ENCODE results near the gene SHISAL1. TPM values are rescaled to one million over a fixed set of nuclear protein-coding genes. Genes with fewer than 3 reads are reported as not detected.

Gene SHISAL1
- total RNA-seq, 1 donor from 2014 or later: 7.5 TPM

- no peak overlapping the region for H3K4me3 Mint-ChIP-seq (ENCODE audit: unreplicated experiment)
- H3K27me3 Mint-ChIP-seq (ENCODE audit: low read depth): peaks cover 9% of the 10 kb centered on the region
- H3K9me3 Mint-ChIP-seq (ENCODE audit: low read depth): no peaks in the 10 kb centered on the region
- H3K27ac Mint-ChIP-seq (ENCODE audit: unreplicated experiment): no peak overlapping the region
- H3K36me3 Mint-ChIP-seq (ENCODE audit: low read depth): no peaks in the 10 kb centered on the region
- no peak for DNase-seq (ENCODE audit: low spot score)
- TF ChIP-seq CTCF (IDR thresholded peaks at IDR 0.05): no peak
- peaks cover 11% of the 10 kb centered on the region for H3K4me1 Mint-ChIP-seq (ENCODE audit: low read depth)
Observed at GRCh38 chr22:44317886-44318637, 5.3 kb upstream of the SHISAL1 start.

- Mint-ChIP-seq H3K36me3 (ENCODE audit: low read depth) (no peaks in the 10 kb centered on the region), H3K4me3 (ENCODE audit: unreplicated experiment) (no peak overlapping the region), H3K9me3 (ENCODE audit: low read depth) (no peaks in the 10 kb centered on the region), H3K4me1 (ENCODE audit: low read depth) (peaks cover 21% of the 10 kb centered on the region), H3K27me3 (ENCODE audit: low read depth) (peaks cover 4% of the 10 kb centered on the region), H3K27ac (ENCODE audit: unreplicated experiment) (no peak overlapping the region)
- no peak for DNase-seq (ENCODE audit: low spot score)
- TF ChIP-seq CTCF (IDR thresholded peaks at IDR 0.05): no peak
Observed at GRCh38 chr22:44317123-44317444, 4.3 kb upstream of the SHISAL1 start.

GRCh38 chr22:44316393-44317122 is 3.8 kb upstream of the SHISAL1 start:
- Mint-ChIP-seq H3K4me3 (ENCODE audit: unreplicated experiment) (no peak overlapping the region), H3K27ac (ENCODE audit: unreplicated experiment) (no peak overlapping the region), H3K36me3 (ENCODE audit: low read depth) (no peaks in the 10 kb centered on the region), H3K4me1 (ENCODE audit: low read depth) (peaks cover 26% of the 10 kb centered on the region), H3K9me3 (ENCODE audit: low read depth) (no peaks in the 10 kb centered on the region), H3K27me3 (ENCODE audit: low read depth) (peaks cover 4% of the 10 kb centered on the region)
- DNase-seq (ENCODE audit: low spot score): no peak
- TF ChIP-seq CTCF (IDR thresholded peaks at IDR 0.05): no peak

- Mint-ChIP-seq H3K27me3 (ENCODE audit: low read depth) (peaks cover 2% of the 10 kb centered on the region), H3K4me1 (ENCODE audit: low read depth) (peaks cover 42% of the 10 kb centered on the region), H3K27ac (ENCODE audit: unreplicated experiment) (no peak overlapping the region), H3K36me3 (ENCODE audit: low read depth) (no peaks in the 10 kb centered on the region), H3K4me3 (ENCODE audit: unreplicated experiment) (no peak overlapping the region), H3K9me3 (ENCODE audit: low read depth) (no peaks in the 10 kb centered on the region)
- no peak for DNase-seq (ENCODE audit: low spot score)
- peak; percentile 10 for TF ChIP-seq CTCF (IDR thresholded peaks at IDR 0.05)
Observed at GRCh38 chr22:44314425-44315067, 1.8 kb upstream of the SHISAL1 start.

GRCh38 chr22:44313385-44314006 is 745 bp upstream of the SHISAL1 start:
- no peak overlapping the region for H3K27ac Mint-ChIP-seq (ENCODE audit: unreplicated experiment)
- H3K4me3 Mint-ChIP-seq (ENCODE audit: unreplicated experiment): no peak overlapping the region
- no peak for DNase-seq (ENCODE audit: low spot score)

More at GRCh38 chr22:44313385-44314006, 745 bp upstream of the SHISAL1 start:
- no peaks in the 10 kb centered on the region for H3K36me3 Mint-ChIP-seq (ENCODE audit: low read depth)
- peaks cover 53% of the 10 kb centered on the region for H3K4me1 Mint-ChIP-seq (ENCODE audit: low read depth)
- no peaks in the 10 kb centered on the region for H3K27me3 Mint-ChIP-seq (ENCODE audit: low read depth)
- TF ChIP-seq CTCF (IDR thresholded peaks at IDR 0.05): no peak
- H3K9me3 Mint-ChIP-seq (ENCODE audit: low read depth): no peaks in the 10 kb centered on the region
